ENCODE data around the gene SAMD11. TPM values are rescaled to one million over a fixed set of nuclear protein-coding genes. Genes with fewer than 3 reads are reported as not detected.

The SAMD11 gene
- total RNA-seq, 2 donors from 2014 or later: 0.12 to 0.17 TPM

DNA sequence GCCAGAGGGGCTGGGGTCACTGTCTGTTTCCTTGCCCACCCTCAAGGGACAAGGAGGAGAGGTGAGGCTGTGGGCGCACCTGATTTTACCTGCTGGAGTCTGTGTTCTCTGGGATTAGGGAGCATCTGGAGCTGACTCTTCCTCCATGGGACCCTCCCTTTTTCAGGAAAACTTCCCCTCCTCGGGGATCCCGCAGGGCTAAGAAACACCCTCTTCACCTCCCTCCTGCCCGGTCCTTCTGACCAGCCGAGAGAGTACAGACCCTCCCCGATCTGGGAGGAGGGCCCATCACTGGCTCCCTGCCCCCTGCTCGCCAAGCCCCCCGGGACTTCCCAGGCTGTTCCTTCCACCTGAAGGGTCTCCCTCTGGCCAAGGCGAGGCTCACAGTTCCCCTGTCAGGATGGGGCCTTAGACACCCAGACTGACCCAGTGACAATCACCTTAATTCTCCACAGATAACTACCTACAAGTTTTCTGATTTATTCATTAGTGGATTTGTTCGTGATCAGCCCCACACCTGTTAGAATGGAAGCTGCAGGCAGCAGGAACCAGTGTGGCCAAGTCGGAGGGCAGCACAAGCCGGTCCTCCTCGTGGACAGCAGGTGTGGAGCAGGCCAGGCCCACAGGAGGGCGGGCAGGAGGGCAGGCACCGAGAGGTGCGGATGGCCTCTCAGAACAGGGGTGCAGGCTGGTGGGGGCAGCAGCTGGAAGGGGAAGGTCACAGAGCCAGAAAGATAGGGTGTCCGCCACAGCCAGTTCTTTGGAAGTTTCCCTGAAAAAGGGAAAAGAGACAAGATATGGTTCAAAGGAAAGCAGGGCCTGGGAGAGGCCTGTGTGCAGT lies 15.9 kb upstream of the SAMD11 start:
- no peaks in the 10 kb centered on the region for H3K36me3 Mint-ChIP-seq (ENCODE audit: insufficient read depth in 2 of 2)
- no peaks in the 10 kb centered on the region for H3K9me3 Mint-ChIP-seq
- no peak overlapping the region for H3K4me3 Mint-ChIP-seq
- peaks cover 59% of the 10 kb centered on the region for H3K27me3 Mint-ChIP-seq (ENCODE audit: low read depth)
- ATAC-seq (replicated peaks in 1 of 2): no peak
- no peak for DNase-seq
- peaks cover 12% of the 10 kb centered on the region for H3K4me1 Mint-ChIP-seq (ENCODE audit: low read depth)
- H3K27ac Mint-ChIP-seq: no peak overlapping the region

DNA sequence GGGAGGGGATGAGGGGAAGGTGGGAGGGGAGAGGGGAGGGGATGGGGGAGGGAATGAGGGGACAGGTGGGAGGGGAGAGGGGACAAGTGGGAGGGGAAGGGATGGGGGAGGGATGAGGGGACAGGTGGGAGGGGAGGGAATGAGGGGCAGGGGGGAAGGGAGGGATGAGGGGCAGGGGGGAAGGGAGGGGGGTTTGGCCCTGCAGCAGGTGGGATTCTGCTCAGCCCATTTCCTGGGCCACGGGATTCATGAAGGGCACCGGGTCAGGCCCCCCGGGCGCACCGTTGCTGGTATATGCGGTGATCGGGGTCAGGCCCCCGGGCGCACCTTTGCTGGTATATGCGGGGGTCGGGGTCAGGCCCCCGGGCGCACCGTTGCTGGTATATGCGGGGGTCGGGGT lies 15.1 kb upstream of the SAMD11 start:
- no peak for ATAC-seq (replicated peaks in 1 of 2)

DNA sequence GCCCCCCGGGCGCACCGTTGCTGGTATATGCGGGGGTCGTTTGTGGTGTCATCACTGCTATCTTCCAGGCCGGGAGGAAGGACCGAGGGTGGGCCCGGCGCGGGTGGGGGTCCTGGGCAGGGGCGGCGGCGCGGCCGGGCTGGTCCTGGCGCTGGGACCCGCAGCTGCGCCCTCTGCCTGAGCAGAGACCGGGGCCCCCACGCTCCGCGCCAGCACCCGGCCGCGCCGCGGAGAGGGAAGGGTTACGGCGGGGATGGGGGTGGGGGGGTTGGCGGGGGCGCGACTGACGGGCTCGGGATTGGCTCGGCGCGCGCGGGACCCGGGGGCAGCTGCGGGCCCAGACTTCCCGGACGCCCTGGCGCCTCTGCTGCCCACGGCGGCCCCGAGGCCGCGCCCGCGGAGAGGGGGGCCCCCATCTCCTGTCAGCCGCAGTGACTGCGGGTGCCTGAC lies 13.8 kb upstream of the SAMD11 start:
- H3K4me1 Mint-ChIP-seq (ENCODE audit: low read depth): peaks cover 13% of the 10 kb centered on the region
- DNase-seq: no peak

More for the DNA sequence above, 15.1 kb upstream of the SAMD11 start:
- peaks cover 62% of the 10 kb centered on the region for H3K27me3 Mint-ChIP-seq (ENCODE audit: low read depth)
- H3K4me3 Mint-ChIP-seq: no peak overlapping the region
- H3K4me1 Mint-ChIP-seq (ENCODE audit: low read depth): peaks cover 13% of the 10 kb centered on the region
- no peaks in the 10 kb centered on the region for H3K36me3 Mint-ChIP-seq (ENCODE audit: insufficient read depth in 2 of 2)
- H3K9me3 Mint-ChIP-seq: no peaks in the 10 kb centered on the region
- DNase-seq: no peak
- H3K27ac Mint-ChIP-seq: no peak overlapping the region

DNA sequence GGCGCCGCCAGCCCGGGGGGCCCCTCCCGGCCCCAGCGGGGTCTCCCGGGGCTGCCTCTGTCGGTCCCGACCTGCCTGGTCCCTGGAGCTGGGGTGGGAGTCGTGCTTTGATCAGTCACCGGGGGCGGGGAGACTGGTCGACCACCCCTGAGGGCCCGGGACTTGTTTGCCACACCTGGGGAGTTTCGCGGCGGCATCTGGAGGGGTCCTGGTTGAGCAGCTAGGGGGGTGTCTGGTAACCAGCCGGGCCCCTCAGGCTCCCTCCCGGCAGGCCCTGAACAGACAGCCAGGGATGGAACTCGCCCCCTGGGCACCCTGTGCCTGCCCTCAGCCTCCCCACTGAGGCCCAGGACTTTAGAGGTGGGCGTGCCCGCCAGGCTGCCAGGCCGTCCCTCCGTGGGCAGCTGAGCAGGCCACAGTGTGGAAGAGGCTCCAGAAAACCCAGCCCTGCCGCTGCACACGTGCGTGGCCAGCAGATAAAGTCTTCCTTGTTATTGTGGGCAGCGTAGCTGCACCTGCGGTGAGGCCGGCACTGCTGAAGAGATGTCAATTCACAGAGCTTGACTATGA lies 13.3 kb upstream of the SAMD11 start:
- DNase-seq: no peak
- peaks cover 58% of the 10 kb centered on the region for H3K27me3 Mint-ChIP-seq (ENCODE audit: low read depth)
- no peak overlapping the region for H3K4me3 Mint-ChIP-seq
- peaks cover 10% of the 10 kb centered on the region for H3K4me1 Mint-ChIP-seq (ENCODE audit: low read depth)
- no peak for ATAC-seq (replicated peaks in 1 of 2)
- H3K36me3 Mint-ChIP-seq (ENCODE audit: insufficient read depth in 2 of 2): no peaks in the 10 kb centered on the region
- H3K9me3 Mint-ChIP-seq: no peaks in the 10 kb centered on the region
- H3K27ac Mint-ChIP-seq: no peak overlapping the region

More for the DNA sequence above, 13.8 kb upstream of the SAMD11 start:
- H3K27ac Mint-ChIP-seq: no peak overlapping the region
- no peaks in the 10 kb centered on the region for H3K36me3 Mint-ChIP-seq (ENCODE audit: insufficient read depth in 2 of 2)
- H3K4me3 Mint-ChIP-seq: no peak overlapping the region
- peaks cover 62% of the 10 kb centered on the region for H3K27me3 Mint-ChIP-seq (ENCODE audit: low read depth)
- no peaks in the 10 kb centered on the region for H3K9me3 Mint-ChIP-seq
- ATAC-seq (replicated peaks in 1 of 2): no peak

DNA sequence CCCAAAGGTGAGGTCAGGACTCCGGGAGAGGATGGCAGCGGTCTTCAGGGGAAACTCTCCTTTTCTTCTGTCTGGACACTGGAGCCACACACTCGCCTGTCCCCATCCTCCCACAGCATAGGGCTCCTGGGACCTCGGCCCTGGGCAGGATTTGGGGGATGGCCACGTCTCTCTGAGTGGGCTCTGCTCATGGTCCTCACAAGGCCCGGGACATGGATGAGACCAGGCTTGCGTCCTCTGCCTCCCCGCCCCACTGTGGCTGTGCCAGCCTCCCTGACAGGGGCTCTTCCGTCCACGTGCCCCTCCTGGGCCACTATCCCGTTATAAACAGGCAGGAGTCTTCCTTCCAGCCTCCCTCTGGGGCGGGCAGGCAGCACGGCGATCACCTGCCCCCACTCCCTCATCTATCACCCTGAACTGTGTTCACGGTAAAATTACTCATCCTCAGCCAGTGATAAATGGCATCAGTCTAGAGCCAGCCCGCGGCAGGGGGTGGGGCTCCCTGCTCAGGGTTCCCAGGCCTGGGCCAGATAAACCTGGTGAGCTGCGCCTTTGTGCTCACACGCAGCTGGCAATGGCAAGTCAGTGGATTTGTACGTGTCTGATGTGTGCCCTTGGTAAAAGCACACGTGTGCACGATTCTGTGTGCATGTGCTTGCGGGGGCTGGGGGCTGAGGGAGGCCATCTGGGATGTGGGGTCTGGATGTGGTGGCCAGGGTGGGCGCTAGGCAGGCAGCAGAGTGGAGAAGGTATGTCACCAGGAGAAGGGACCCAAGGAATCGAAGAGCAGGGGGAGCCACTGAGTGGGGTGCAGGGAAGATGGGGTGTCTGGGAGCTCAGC lies 12.6 kb upstream of the SAMD11 start:
- Mint-ChIP-seq H3K4me1 (ENCODE audit: low read depth) (peaks cover 8% of the 10 kb centered on the region), H3K36me3 (ENCODE audit: insufficient read depth in 2 of 2) (no peaks in the 10 kb centered on the region), H3K4me3 (no peak overlapping the region), H3K27me3 (ENCODE audit: low read depth) (peaks cover 51% of the 10 kb centered on the region), H3K9me3 (no peaks in the 10 kb centered on the region), H3K27ac (no peak overlapping the region)
- DNase-seq: peak in 1 of 2 donors; percentile 16
- peak; percentile 57 to 60 for ATAC-seq (replicated peaks in 1 of 2)

DNA sequence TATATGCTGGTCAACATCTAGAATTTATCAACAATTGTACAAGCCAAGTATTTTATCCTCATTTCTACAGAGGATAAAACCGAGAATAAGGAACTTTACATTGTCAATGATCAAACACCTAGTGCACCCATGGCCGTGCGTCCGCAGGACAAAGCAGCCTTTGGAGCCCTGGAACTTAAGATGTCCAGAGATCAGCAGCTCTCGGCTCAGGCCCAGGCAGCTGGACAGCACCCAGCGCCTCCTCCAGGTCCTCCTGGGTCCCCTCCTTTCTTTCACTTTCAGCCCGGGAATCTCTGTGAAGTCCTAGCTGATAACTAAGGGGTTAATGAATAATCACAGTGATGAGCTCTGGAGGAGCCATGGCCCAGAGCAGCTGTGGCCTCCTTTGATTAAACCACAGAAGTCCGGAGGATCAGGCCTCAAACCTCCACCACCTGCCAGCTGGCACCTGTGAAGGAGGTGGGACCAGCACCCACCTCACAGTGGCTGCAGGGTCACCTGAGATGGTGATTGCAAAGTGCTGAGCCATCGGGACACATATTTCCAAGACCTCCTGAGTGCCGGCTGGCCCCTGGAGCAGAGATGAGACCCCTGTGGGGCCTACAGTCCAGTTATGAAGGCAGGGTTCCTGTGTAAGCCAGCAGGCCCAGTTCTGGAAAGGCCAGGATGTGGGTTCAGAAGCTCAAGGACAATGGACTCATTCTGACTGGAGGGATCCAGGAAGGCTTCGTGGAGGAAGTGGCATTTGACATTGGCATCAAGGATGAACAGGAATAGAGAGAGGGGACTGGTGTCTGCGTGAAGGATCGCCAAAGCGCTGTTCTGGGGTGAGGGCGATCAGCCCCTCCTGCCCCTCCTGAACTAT lies 11.6 kb upstream of the SAMD11 start:
- H3K4me3 Mint-ChIP-seq: no peak overlapping the region
- no peak for ATAC-seq (replicated peaks in 1 of 2)
- peak in 1 of 2 donors; percentile 0 for DNase-seq

DNA sequence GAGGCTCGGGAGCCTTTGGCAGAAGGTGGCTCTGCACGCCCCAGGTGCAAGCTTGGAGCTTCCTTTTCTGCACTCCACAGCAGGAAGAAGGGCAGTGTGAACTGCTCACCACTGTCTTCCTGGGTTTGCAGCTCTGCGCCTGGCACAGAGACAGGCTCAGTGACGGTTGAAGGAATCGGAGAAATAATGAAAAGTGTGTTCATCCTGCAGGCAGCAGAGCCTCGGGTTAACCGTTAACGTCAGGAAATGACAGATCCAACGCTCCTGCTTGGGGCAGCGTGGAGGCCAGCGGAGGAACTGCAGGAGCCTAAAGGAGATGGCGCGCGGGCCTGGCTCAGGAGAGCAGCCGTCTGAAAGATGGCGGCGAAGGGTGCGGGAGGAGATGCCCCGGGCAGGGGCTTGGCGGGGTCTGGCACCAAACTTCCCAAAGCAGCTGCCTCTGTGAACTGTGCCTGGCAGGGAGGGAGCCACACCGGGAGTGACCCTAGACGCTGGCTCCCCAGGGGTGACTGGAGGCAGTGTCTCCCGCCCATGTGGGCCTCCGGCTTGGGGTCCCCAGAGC lies 10.9 kb upstream of the SAMD11 start:
- Mint-ChIP-seq H3K4me1 (ENCODE audit: low read depth) (peaks cover 8% of the 10 kb centered on the region), H3K27ac (no peak overlapping the region), H3K4me3 (no peak overlapping the region), H3K36me3 (ENCODE audit: insufficient read depth in 2 of 2) (no peaks in the 10 kb centered on the region), H3K9me3 (no peaks in the 10 kb centered on the region), H3K27me3 (ENCODE audit: low read depth) (peaks cover 34% of the 10 kb centered on the region)
- ATAC-seq (replicated peaks in 1 of 2) (no peak), DNase-seq (peak in 1 of 2 donors; percentile 17)

More for the DNA sequence above, 11.6 kb upstream of the SAMD11 start:
- no peaks in the 10 kb centered on the region for H3K9me3 Mint-ChIP-seq
- peaks cover 8% of the 10 kb centered on the region for H3K4me1 Mint-ChIP-seq (ENCODE audit: low read depth)
- no peaks in the 10 kb centered on the region for H3K36me3 Mint-ChIP-seq (ENCODE audit: insufficient read depth in 2 of 2)
- peaks cover 41% of the 10 kb centered on the region for H3K27me3 Mint-ChIP-seq (ENCODE audit: low read depth)
- no peak overlapping the region for H3K27ac Mint-ChIP-seq

DNA sequence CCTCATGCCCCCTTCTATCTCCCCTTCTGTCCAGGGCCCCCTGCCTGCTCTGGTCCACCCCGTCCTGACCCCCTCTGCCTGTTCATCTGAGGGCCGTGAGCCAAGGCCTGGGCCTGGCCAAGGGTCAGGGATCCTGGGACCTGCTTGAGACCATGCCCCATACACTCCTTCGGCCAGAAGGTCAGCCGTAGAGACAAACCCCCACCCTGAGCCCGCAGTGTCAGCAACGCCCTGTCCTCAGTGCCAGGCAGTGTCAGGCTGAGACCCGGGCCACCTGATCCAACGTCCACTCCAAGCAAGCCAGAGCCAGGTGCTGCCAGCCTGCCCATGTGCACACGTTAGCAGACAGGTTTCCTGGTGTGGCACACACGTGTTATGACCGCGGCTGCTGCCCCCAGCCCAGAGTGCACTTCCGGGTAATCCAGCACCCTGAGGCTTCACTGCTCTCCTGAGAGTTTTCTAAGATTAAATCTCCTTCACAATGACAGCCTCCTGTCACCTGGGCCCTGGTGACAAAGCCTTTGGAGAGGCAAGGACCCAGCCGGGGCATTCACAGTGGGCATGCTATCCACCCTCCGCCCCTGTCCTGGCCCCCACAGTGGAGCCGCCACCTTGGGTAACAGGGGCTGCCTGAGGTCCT lies 10.1 kb upstream of the SAMD11 start:
- peak in 1 of 2 donors; percentile 0 for DNase-seq
- no peak for ATAC-seq (replicated peaks in 1 of 2)
- no peak overlapping the region for H3K27ac Mint-ChIP-seq
- no peaks in the 10 kb centered on the region for H3K9me3 Mint-ChIP-seq
- peaks cover 27% of the 10 kb centered on the region for H3K27me3 Mint-ChIP-seq (ENCODE audit: low read depth)
- H3K36me3 Mint-ChIP-seq (ENCODE audit: insufficient read depth in 2 of 2): no peaks in the 10 kb centered on the region
- no peak overlapping the region for H3K4me3 Mint-ChIP-seq
- H3K4me1 Mint-ChIP-seq (ENCODE audit: low read depth): peaks cover 8% of the 10 kb centered on the region

DNA sequence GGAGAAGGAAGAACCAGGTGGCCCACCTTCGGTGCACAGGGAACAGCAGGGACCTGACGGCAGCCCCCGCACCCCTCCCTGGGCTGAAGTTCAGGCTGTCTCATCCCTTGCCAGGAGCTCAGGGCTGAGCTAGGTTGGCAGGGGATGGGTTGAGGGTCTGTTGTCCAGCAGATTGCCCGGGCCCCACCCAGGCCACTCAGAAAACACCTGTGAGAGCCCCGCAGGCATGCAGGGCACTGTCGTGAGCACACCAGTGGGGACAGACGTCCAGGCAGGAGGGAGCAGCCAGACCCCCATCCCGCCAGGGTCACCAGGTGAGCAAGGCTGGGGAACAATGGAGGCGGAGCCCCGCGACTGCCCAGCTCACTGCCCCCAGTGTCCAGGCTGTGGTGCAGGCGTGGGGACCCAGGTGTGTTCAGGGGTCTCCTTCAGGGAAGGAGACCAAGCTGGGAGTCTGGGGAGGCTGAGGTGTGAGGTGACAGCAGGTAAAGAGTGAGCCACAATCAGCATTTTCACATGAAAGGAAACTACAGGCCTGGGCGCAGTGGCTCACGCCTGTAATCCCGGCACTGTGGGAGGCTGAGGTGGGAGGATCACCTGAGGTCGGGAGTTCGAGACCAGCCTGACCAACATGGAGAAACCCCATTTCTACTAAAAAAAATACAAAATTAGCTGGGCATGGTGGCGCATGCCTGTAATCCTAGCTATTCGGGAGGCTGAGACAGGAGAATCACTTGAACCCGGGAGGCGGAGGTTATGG lies 9.4 kb upstream of the SAMD11 start:
- H3K4me1 Mint-ChIP-seq (ENCODE audit: low read depth): peaks cover 8% of the 10 kb centered on the region
- no peaks in the 10 kb centered on the region for H3K9me3 Mint-ChIP-seq
- peaks cover 27% of the 10 kb centered on the region for H3K27me3 Mint-ChIP-seq (ENCODE audit: low read depth)
- no peak for ATAC-seq (replicated peaks in 1 of 2)
- peak in 1 of 2 donors; percentile 0 for DNase-seq
- H3K27ac Mint-ChIP-seq: no peak overlapping the region
- H3K36me3 Mint-ChIP-seq (ENCODE audit: insufficient read depth in 2 of 2): no peaks in the 10 kb centered on the region
- no peak overlapping the region for H3K4me3 Mint-ChIP-seq

DNA sequence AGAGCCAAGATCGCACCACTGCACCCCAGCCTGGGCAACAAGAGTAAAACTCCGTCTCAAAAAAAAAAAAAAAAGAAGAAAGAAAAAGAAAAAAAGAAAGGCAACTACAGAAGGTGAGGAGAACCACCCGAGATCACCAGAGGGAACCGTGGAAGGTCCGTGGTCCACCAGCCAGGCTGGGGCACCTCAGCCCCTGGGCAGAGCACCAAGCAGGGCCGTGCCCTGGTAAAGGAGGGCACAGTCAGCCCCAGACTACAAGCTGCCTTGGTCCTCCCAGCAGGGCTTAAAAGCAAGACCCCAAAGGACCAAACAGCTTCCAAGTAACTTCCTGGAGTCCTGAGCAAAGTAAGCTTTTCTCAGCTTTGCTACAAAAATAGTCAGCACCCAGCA lies 8.8 kb upstream of the SAMD11 start:
- peaks cover 27% of the 10 kb centered on the region for H3K27me3 Mint-ChIP-seq (ENCODE audit: low read depth)
- H3K36me3 Mint-ChIP-seq (ENCODE audit: insufficient read depth in 2 of 2): no peaks in the 10 kb centered on the region
- DNase-seq: no peak
- no peaks in the 10 kb centered on the region for H3K9me3 Mint-ChIP-seq
- no peak overlapping the region for H3K4me3 Mint-ChIP-seq
- no peak for ATAC-seq (replicated peaks in 1 of 2)
- no peak overlapping the region for H3K27ac Mint-ChIP-seq
- H3K4me1 Mint-ChIP-seq (ENCODE audit: low read depth): peaks cover 8% of the 10 kb centered on the region

Data from activated T-cell treated with anti-CD3 and anti-CD28 coated beads, Interleukin-2, amount 50 U/mL, for 72 hours (primary cell).